NCI-H2107 (cell line): Measurements from ENCODE around the gene LRRC70.
"Not testable (repeated sequence)": the region's sequence is repeated elsewhere in the genome, so short reads cannot be mapped to it uniquely, and the experiment has no call there.

Experiments
- DNase-seq: peaks from one replicate; lab custom pipeline; 2025; lab: John Stamatoyannopoulos, UW

Gene LRRC70, protein sequence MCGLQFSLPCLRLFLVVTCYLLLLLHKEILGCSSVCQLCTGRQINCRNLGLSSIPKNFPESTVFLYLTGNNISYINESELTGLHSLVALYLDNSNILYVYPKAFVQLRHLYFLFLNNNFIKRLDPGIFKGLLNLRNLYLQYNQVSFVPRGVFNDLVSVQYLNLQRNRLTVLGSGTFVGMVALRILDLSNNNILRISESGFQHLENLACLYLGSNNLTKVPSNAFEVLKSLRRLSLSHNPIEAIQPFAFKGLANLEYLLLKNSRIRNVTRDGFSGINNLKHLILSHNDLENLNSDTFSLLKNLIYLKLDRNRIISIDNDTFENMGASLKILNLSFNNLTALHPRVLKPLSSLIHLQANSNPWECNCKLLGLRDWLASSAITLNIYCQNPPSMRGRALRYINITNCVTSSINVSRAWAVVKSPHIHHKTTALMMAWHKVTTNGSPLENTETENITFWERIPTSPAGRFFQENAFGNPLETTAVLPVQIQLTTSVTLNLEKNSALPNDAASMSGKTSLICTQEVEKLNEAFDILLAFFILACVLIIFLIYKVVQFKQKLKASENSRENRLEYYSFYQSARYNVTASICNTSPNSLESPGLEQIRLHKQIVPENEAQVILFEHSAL

DNA sequence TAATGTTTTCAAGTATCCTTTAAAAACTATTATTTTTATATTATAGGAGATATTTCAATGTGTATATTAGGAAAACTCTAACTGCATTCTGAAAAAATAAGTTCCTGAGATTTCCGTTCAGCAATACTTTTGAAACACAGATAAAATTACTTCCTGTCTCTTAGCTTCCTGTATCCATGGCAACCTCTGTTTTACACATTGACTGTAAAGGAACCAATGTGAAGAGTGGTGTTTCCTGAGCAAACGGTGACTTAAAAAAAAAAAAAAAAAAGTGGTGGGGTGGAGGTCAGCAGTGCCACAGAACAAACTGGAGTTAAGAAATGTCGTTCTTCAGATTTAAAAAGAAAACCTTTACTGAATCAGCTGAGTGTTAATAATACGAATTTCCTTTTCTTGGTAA, at the start of gene LRRC70:
Gene LRRC70, plus strand, starts transcription at position 280 of the 400 bp plus-strand sequence. CDS start 620 bp downstream, outside the sequence.
- no peak for DNase-seq

DNA sequence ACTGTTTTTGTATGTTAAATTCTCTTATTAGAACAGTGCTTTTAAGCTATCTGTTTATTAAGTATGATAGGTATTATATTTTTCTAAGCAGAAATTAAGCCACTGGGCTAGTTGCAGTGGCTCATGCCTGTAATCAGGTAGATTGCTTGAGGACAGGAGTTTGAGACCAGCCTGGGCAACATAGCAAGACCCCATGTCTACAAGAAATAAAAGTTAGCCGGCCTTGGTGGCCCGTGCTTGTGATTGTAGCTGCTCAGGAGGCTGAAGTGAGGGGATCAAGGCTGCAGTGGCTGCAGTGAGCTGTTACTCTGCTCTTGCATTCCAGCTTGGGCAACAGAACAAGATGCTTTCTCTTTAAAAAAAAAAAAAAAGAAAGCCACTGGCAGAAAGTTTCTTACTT, 45.0 kb upstream of the LRRC70 start:
- DNase-seq = no peak

DNA sequence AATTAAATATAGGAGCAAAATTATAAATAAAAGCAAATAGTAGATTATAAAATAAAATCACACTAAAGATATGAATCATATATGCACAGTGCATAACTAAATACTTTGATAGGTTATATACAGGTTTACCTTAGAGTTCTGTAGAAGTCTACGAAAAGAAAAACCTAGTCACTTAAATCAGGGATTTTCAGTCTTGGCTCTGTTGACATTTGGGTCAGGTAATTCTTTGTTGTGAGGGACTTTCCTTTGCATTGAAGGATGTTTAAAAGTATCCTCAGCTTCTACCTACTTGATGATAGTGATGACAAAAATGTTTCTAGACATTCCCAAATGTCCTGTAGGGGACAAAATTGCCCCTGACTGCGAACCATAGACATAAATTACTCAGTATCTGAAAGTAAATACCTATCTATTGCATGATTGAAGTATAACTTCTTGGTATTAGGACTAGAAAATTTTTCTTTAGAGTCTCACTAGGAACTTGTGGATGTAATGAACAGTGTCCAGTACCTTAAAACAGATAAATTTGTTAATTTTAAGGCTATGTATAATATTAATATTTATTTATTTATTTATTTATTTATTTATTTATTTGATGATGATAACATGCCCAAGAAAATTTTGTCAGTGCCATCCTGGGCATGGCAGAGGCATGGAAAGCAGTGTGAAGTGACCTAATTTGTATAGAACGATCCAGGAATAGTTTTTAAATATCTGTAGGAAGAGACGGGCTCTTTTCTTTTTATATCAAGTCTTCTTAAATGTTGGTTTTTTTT, 44.0 kb upstream of the LRRC70 start:
- no peak for DNase-seq

DNA sequence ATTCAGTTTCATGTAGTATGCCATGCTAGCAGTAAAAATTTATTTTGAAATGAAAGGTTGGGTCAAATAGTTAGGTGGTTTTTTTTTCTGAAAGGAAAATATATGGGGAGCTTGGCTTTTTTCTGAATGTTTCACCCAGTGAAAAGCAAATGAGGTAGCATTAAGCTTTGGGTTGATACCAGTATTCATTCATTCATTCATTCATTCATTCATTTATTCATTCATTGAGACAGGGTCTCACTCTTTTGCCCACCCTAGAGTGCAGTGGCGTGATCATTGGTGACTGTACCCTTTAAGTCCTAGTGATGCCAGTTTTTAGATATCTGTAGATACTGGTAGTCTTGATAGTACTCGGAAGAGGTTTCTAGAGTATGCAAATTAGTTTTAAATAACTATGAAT, 42.4 kb upstream of the LRRC70 start:
- DNase-seq = no peak

DNA sequence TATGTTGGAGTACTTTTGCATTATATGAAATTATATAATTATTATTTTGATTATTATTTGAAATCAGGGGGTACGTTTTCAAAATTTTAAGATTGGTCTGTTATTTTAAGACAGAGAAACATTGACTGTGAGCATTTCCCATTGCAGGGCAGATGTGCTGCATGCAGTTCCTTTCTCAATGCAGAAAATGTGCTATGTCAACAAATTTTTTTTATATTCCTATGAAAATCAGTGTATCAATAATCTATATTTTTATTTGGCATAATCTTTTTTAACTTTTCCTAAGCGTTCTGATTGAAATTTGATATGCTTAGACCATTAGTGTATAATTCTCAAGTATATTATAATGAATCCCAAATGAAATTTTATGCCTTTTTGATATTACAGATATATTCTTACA, 41.8 kb upstream of the LRRC70 start:
- DNase-seq = no peak

DNA sequence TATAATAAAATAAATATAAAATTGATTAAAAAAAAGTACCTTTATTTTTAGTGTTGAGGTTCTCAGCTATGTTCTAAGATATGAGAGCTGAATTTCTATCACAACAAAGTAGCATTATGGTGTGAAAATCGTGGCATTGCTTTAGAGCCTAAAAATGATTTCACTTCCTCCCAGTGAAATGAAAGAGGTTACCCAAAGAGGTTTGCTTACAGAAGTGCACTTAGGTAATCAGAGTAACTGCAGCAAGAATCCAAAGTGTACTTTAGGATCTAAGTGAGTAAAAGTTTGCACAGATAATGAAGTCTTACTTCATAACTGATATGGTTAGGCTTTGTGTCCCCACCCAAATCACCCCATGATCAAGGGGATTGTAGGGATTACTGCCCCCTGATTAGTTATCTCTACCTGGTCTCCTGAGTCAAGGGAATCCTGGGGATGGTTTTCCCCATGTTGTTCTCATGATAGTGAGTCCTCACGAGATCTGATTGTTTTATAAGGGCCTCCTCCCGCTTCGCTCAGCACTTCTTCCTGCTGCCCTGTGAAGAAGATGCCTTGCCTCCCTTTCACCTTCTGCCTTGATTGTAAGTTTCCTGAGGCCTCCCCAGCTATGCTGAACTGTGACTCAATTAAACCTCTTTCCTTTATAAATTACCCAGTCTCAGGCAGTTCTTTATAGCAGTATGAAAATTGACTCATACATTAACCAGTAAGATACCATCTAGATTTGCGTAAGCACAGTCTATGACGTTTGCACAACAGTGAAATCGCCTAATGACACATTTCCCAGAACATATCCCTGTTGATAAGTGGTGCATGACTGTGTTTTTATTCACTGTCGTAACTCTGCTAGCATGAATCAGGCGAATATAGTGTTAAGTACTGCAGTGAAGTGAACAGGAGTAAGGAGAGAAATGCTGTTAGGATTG, 40.3 kb upstream of the LRRC70 start:
- DNase-seq = no peak

DNA sequence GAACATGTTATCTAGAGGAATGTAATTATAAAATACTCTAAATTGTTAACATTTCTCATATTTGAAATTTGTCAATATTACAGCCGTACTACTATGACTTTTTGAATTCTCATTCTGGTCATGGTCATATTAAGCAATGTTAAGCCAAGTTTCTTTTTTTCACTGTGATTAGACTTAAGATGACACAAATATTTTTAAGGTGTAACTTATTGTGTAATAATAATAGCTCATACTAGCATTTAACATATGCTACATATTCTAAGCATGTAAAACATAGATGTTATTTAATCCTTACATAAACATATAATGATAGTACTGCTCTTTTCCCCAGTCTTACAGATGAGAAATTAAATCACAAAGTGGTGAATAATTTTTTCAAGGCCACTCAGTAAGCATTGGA, 35.9 kb upstream of the LRRC70 start:
- DNase-seq = no peak

DNA sequence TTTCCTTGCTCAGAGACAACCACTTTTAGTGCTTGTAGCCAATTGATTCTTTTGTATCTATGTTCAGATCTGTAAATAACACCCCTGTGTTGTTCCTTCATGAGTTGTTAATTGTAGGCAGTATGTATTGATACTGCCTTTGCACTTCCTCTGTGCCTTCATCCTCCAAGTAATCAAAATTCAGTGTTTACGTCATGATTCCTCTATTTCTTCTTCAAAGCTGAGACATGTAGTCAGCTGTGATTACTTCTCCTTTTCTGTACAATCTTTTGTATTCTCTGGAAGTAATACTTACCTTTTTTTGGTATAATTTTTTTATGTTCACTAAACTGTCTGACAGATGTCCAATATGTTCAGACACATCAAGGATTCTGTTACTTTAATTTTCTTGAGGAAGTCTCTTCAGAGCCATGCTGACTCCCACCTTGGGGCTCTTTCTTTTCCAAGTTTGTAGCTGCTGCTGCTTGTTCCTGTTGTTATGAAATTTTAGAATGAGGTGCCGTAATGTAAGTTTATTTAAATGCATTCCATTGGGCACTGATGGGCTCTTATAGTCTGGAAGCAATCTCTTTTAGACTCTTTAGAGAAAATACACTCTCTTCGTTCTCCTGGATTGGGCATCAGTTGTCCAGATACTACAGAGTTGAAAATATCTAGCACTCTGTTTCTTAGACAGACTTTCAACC, 30.5 kb upstream of the LRRC70 start:
- DNase-seq = no peak

DNA sequence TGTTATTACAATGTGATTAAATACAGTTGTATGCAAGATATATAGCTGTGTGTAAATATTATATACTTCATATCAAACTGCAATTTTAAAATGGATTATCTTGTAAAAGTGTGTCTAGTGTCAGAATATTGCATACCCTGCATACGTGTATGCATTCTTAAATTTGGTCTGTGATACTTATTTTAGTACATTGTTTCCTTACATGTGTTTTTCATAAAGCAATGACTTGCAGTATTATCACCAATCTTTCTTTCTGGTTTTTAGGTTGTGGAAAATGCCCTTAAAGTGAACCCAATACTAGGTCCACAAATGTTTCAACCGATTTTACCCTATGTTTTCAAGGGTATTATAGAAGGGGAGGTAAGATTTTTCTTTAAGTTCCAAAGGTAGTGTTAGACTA, 28.5 kb upstream of the LRRC70 start:
- DNase-seq = no peak

DNA sequence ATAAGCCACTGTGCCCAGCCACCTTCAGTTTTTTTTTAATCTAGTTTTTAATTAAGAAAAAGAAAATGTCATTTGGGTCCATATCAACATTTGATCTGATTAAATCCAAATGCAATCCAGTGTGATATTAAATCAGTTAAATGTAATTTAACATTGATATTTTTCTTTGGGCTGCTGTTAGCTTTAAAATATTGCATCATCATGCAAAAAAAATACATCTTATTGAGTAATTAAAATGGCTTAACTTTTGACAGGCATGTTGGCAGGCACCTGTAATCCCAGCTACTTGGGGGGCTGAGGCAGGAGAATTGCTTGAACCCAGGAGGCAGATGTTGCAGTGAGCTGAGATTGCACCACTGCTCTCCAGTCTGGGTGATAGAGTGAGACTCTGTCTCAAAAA, 22.7 kb upstream of the LRRC70 start:
- DNase-seq = no peak

DNA sequence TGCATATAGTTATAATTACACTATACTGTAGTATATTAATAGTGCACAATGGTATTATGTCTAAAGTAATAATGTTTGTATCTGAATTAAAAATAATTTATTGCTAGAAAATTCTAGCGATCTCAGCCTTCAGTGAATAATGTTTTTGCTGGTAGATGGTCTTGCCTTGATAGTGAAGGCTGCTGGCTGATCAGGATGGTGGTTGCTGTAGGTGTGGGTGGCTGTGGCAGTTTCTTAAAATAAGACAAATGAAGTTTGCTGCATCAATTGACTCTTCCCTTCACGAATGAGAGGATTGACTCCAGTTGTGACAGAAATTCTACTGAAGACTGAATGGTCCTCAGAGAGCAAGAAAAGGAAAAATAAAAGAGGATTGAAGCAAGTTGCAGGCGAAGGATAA, 19.7 kb upstream of the LRRC70 start:
- no peak for DNase-seq

DNA sequence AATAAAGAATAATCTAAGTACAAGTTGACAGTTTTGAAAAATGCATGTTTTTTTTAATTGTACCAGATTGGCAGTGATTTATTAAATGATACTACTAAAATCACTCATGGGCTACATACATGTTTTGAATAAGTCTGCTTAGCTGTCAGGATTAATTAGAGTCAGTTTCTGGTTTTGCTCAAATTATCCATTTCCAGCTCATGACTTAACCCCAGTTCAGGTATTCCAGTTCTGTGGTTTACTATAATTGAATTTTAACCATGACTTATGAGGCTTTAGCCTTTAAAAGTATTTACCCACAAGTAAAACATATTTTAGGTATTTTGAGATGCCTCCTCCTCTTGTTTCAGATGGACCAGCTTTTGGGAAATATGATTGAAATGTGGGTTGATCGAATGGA, 17.8 kb upstream of the LRRC70 start:
- DNase-seq = no peak

DNA sequence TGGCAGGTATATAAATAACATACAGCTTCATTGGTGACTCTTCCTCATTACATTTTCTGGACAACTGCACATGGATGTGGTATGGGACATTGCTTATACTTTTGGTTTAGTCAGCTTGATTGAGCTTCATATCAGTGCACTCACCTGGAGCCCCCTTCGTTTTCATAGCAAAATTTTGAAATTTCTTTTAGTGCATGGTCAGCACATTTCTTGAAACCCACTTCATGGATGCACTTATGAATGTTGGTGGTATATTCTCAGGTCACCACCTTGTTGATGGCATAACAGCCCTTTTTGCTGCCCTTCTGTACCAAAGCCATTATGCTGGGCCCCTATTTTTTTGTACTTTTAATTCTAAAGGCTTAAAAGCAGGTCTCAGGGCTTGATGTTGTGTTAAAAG, 16.7 kb upstream of the LRRC70 start:
- DNase-seq = no peak

DNA sequence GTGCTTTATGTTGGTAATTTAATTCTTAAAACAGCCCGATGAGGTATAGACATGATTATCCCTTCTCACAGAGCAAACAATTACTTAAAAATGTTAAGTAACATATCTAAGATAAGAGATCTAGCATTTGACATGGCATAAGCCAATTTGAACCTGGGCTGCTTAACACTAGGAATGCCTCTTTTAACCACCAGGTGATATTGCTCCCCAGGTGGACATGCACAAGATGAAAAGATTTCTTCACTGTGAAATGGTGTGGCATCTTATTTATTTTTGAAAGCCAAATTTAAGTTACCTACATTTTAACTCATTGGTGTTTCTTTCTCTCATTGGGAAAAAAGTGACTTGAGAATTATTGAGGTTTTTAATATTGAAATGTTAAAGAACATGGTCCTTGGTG, 15.8 kb upstream of the LRRC70 start:
- no peak for DNase-seq

DNA sequence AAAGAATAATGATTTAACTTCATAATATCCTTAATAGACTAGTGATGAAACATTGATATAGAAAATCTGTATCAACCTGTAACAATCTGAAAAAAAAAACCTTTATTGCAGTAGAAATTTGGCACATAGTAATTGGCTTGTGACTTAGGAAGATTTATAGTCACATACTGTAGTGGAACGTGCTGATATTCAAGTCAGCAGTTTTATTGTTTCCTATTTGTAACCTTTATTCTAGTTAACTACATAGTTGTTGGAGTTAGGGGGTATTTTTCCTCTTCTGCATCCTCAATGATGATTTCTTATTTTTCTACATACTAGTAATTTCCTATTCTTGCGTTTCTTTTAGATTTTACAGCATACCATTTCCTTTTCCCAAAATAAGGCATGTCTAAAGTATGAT, 14.5 kb upstream of the LRRC70 start:
- DNase-seq = no peak

DNA sequence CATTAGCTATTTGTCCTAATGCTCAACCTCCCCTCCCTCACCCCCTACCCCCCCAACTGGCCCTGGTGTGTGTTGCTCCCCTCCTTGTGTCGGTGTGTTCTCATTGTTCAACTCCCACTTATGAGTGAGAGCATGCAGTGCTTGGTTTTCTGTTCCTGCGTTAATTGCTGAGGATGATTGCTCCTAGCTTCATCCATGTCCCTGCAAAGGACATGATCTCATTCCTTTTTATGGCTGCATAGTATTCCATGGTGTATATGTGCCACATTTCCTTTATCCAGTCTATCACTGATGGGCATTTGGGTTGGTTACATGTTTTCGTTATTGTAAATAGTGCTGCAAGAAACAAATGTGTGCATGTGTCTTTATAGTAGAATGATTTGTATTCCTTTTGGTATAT, 12.9 kb upstream of the LRRC70 start:
- not testable (repeated sequence) for DNase-seq

DNA sequence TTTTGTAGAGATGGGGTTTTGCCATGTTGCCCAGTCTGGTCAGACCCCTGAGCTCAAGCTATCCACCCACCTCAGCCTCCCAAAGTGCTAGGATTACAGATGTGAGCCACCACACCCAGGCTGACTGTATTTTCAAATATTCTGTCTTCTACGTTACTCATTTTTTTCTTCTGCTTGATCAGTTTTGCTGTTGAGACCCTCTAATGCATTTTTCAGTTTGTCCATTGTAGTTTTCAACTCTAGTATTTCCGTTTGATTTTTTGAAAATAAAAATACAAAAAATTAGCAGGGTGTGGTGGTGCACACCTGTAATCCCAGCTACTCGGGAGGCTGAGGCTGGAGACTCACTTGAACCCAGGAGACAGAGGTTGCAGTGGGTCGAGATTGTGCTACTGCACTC, 10.5 kb upstream of the LRRC70 start:
- DNase-seq = no peak

DNA sequence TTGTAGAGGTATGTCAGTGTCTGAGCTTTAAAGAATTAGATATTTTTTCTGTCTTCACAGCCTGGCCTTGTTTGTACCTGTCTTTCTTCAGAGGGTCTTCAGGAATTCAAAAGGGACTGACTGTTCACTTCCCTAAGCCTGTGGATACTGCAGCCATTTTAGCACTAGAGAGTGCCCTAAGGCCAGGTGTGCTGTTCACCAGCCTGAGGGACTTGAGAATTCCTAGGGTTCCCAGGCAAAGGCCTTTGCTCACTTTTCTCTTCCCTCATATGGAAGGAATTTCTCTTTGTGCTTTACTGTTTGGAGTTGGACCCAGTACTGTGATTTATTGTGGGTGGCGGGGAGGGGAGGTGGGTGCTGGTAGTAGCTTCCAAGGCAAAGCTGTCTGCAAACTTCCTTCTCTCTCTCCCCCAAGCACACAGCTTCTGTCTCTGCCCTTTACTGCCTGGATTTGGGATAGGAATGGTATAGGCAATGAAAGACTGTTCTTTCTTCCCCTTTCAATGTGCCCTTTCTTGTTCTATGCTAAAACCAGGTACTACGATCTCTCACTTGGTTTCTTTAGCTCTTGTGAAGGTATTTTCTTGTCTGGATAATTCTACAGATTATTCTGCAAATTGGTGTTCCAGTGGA, 9.7 kb upstream of the LRRC70 start:
- DNase-seq = no peak

DNA sequence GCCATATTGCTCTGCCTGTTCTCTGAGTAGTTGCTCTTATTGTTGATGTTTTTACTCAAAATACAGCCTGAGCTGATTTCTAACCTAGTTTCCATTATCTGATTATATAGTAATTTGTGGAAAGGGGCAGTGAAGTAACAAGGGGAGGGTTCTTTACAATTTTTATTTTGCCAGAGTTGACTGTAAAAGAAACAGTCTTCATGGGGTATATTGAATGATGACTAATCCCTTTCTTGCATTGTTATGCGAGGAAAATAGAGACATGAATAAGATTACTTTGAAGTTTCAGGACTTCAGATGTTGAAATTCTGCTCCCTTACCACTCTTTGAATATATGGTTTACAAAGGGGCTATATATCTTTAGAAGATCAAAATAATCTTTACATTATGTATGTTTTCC, 9.1 kb upstream of the LRRC70 start:
- no peak for DNase-seq

DNA sequence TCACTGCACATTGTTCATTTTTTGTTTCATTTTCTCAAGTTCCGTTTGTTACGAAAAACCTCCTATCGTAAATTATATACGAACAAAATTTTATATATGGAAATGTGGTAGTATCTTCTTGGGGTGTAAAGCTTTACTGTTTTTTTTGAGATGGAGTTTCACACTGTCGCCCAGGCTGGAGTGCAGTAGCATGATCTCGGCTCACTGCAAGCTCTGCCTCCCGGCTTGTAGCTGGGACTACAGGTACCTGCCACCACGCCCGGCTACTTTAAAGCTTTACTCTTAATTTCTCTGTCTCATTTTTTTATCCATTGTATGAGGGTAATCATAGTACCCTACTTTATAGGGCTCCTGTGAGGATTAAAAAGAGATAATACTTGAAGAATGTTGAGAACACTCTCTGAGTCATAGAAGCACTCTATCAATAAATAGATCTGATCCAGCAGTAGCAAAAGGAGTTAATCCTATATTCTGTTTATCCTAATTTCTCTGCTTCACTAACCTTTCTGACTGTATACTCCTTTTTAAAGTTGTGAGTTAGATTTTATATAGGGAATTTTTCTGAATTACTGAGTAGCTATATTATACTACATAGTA, 5.6 kb upstream of the LRRC70 start:
- DNase-seq = no peak
